Ishikawa (cell line): ENCODE results near the gene AXIN2.

Source experiments
- CEBPB ChIP-seq: IDR thresholded peaks from 2 replicates; pipeline ENCODE4 v1.6.1; 2012
- EGR1 ChIP-seq: IDR thresholded peaks from 2 replicates; pipeline ENCODE4 v1.6.1; 2012
- EP300 ChIP-seq: IDR thresholded peaks from 2 replicates; pipeline ENCODE4 v1.6.1; 2012; ENCODE audit warnings: borderline replicate concordance
- RAD21 ChIP-seq: IDR thresholded peaks from 2 replicates; pipeline ENCODE4 v1.6.1; 2012; ENCODE audit warnings: low read depth
- TCF12 ChIP-seq: IDR thresholded peaks from 2 replicates; pipeline ENCODE4 v1.6.1; 2012; ENCODE audit warnings: low read depth
- ZBTB7A ChIP-seq: IDR thresholded peaks from 2 replicates; pipeline ENCODE4 v1.6.1; 2012; ENCODE audit warnings: low read depth
- TF ChIP-seq, protein P1 (sequence below): IDR thresholded peaks from 2 replicates; pipeline ENCODE4 v1.6.1; 2012
- TF ChIP-seq, protein P2 (sequence below): IDR thresholded peaks from 2 replicates; pipeline ENCODE4 v1.6.1; 2012; ENCODE audit warnings: low read depth, mild to moderate bottlenecking
- TF ChIP-seq, protein P3 (sequence below): IDR thresholded peaks from 2 replicates; pipeline ENCODE4 v1.6.1; 2012

DNA sequence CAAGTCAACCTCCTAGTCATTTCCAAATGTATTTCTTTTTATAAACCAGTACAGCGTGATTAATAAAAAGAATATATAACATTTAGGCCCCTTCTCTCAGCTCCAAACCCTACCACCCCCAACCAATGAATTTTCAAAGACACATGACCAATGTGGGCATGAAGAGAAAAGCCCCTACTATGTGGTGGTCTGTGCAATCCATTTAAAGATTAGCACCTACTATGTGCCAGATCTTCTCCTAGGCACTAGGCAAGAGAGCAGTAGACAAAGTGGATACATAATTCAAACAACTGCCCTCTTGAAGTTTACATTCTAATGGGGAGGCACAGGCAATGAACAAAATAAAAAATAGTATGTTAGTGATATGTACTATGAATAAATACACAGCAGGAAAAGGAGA, 19.4 kb downstream of the AXIN2 start:
- TF ChIP-seq EGR1: no peak
- TF ChIP-seq, protein P1, sequence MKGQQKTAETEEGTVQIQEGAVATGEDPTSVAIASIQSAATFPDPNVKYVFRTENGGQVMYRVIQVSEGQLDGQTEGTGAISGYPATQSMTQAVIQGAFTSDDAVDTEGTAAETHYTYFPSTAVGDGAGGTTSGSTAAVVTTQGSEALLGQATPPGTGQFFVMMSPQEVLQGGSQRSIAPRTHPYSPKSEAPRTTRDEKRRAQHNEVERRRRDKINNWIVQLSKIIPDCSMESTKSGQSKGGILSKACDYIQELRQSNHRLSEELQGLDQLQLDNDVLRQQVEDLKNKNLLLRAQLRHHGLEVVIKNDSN: no peak
- TF ChIP-seq RAD21: no peak
- TF ChIP-seq, protein P2, sequence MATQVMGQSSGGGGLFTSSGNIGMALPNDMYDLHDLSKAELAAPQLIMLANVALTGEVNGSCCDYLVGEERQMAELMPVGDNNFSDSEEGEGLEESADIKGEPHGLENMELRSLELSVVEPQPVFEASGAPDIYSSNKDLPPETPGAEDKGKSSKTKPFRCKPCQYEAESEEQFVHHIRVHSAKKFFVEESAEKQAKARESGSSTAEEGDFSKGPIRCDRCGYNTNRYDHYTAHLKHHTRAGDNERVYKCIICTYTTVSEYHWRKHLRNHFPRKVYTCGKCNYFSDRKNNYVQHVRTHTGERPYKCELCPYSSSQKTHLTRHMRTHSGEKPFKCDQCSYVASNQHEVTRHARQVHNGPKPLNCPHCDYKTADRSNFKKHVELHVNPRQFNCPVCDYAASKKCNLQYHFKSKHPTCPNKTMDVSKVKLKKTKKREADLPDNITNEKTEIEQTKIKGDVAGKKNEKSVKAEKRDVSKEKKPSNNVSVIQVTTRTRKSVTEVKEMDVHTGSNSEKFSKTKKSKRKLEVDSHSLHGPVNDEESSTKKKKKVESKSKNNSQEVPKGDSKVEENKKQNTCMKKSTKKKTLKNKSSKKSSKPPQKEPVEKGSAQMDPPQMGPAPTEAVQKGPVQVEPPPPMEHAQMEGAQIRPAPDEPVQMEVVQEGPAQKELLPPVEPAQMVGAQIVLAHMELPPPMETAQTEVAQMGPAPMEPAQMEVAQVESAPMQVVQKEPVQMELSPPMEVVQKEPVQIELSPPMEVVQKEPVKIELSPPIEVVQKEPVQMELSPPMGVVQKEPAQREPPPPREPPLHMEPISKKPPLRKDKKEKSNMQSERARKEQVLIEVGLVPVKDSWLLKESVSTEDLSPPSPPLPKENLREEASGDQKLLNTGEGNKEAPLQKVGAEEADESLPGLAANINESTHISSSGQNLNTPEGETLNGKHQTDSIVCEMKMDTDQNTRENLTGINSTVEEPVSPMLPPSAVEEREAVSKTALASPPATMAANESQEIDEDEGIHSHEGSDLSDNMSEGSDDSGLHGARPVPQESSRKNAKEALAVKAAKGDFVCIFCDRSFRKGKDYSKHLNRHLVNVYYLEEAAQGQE: no peak
- no peak for TF ChIP-seq ZBTB7A
- TF ChIP-seq, protein P3, sequence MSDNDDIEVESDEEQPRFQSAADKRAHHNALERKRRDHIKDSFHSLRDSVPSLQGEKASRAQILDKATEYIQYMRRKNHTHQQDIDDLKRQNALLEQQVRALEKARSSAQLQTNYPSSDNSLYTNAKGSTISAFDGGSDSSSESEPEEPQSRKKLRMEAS: no peak
- TF ChIP-seq CEBPB: no peak
- TF ChIP-seq EP300: no peak
- TF ChIP-seq TCF12: no peak
